Measurements from ENCODE around the gene GDE1. TPM values are rescaled to one million over a fixed set of nuclear protein-coding genes. Genes with fewer than 3 reads are reported as not detected.

Gene GDE1
- total and polyA plus RNA-seq, 5 donors from 2014 or later, result 22.8 to 43.6 (median 40.2) TPM

DNA sequence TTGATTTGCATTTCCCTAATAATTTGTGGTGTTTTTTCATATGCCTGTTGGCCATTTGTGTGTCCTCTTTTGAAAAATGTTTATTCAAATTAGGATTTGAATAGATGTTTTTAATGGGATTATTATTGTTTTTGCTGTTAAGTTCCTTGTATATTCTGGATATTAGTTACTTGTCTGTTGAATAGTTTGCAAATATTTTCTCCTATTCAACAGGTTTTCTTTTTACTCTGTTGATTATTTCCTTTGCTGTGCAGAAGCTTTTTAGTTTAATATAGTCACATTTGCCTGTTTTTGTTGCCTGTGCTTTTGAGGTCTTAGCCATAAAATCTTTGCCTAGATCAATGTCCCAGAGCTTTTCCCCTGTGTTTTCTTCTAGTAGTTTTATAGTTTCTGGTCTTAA lies 9.6 kb downstream of the GDE1 start:
- Histone ChIP-seq H3K36me3 (ENCODE audit: control insufficient read depth, insufficient read depth, low read length) (peaks cover 38% of the 10 kb centered on the region), H3K27me3 (ENCODE audit: control insufficient read depth, insufficient read depth, low read length) (no peaks in the 10 kb centered on the region), H3K4me3 (ENCODE audit: low read depth, low read length) (no peak overlapping the region), H3K27ac (ENCODE audit: insufficient read depth, low read length, poor library complexity, severe bottlenecking) (no peak overlapping the region), H3K9me3 (ENCODE audit: control insufficient read depth in 2 of 2, low read length in 2 of 2) (no peaks in the 10 kb centered on the region), H3K4me1 (ENCODE audit: control insufficient read depth, insufficient read depth, low read length, poor library complexity, severe bottlenecking) (no peaks in the 10 kb centered on the region)
- ATAC-seq (ENCODE audit: low read depth in 2 of 2) (no peak), DNase-seq (no peak)
- Mint-ChIP-seq H3K36me3 (peaks cover 34% of the 10 kb centered on the region), H3K9me3 (no peaks in the 10 kb centered on the region), H3K4me3 (no peak overlapping the region), H3K27me3 (no peaks in the 10 kb centered on the region), H3K4me1 (peaks cover 17 to 32% (median 28%) of the 10 kb centered on the region in 4 donors), H3K27ac (peak overlapping the region in 1 of 3 donors; percentile 42)

DNA sequence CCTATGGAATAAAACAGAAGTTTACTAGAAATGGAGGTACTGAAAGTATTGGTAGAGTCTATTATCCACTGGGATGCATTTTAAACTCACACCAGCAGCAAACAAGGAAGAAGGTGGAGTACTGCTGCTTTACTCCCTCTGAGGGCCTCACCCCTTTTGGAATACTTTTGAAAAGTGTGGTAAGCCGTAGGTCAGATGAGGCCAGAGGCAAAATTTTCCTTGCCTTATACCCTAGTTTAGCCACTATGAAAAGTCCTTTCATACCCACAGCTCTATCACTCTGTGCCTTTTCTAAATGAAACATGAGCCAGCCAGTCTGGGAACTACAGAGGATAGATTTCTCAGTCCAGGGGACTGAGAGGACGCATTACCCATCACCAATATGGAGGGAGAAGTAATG lies 14.0 kb downstream of the GDE1 start:
- Histone ChIP-seq H3K4me3 (ENCODE audit: low read depth, low read length) (no peak overlapping the region), H3K36me3 (ENCODE audit: control insufficient read depth, insufficient read depth, low read length) (peaks cover 58% of the 10 kb centered on the region), H3K27me3 (ENCODE audit: control insufficient read depth, insufficient read depth, low read length) (no peaks in the 10 kb centered on the region), H3K27ac (ENCODE audit: insufficient read depth, low read length, poor library complexity, severe bottlenecking) (no peak overlapping the region), H3K9me3 (ENCODE audit: control insufficient read depth in 2 of 2, low read length in 2 of 2) (no peaks in the 10 kb centered on the region), H3K4me1 (ENCODE audit: control insufficient read depth, insufficient read depth, low read length, poor library complexity, severe bottlenecking) (no peaks in the 10 kb centered on the region)
- Mint-ChIP-seq H3K4me1 (peaks cover 0 to 7% (median 5%) of the 10 kb centered on the region in 4 donors), H3K9me3 (no peaks in the 10 kb centered on the region), H3K4me3 (no peak overlapping the region), H3K27ac (no peak overlapping the region), H3K36me3 (peaks cover 35% of the 10 kb centered on the region), H3K27me3 (no peaks in the 10 kb centered on the region)
- DNase-seq, result no peak
- no peak for ATAC-seq (ENCODE audit: low read depth in 2 of 2)

DNA sequence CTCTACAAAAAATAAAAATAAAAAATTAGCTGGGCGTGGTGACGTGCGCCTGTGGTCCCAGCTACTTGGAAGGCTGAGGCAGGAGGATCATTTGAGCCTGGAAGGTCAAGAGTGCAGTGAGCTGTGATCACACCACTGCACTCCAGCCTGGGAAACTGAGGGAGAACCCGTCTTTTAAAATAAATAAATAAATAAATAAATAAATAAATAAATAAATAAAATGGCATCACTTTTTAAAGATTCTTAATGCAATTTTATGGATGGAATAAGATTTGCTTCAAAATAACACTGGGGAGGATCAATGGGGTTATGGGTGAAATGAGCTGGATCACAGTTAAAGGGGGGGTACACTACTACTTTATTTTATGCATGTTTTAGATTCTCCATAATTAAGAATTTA lies 14.9 kb downstream of the GDE1 start:
- Histone ChIP-seq H3K4me3 (ENCODE audit: low read depth, low read length) (no peak overlapping the region), H3K4me1 (ENCODE audit: control insufficient read depth, insufficient read depth, low read length, poor library complexity, severe bottlenecking) (no peaks in the 10 kb centered on the region), H3K27me3 (ENCODE audit: control insufficient read depth, insufficient read depth, low read length) (no peaks in the 10 kb centered on the region), H3K36me3 (ENCODE audit: control insufficient read depth, insufficient read depth, low read length) (peaks cover 67% of the 10 kb centered on the region), H3K9me3 (ENCODE audit: control insufficient read depth in 2 of 2, low read length in 2 of 2) (no peaks in the 10 kb centered on the region), H3K27ac (ENCODE audit: insufficient read depth, low read length, poor library complexity, severe bottlenecking) (no peak overlapping the region)
- no peak overlapping the region for H3K27ac Mint-ChIP-seq
- H3K4me1 Mint-ChIP-seq, result peaks cover 0 to 3% (median 0%) of the 10 kb centered on the region in 4 donors
- H3K27me3 Mint-ChIP-seq, result no peaks in the 10 kb centered on the region
- no peaks in the 10 kb centered on the region for H3K9me3 Mint-ChIP-seq
- H3K4me3 Mint-ChIP-seq, result no peak overlapping the region
- no peak for ATAC-seq (ENCODE audit: low read depth in 2 of 2)
- no peak for DNase-seq
- peaks cover 33% of the 10 kb centered on the region for H3K36me3 Mint-ChIP-seq

- no peaks in the 10 kb centered on the region for H3K4me1 ChIP-seq (ENCODE audit: control insufficient read depth, insufficient read depth, low read length, poor library complexity, severe bottlenecking)
- Mint-ChIP-seq H3K36me3 (peaks cover 36% of the 10 kb centered on the region), H3K27me3 (no peaks in the 10 kb centered on the region), H3K9me3 (no peaks in the 10 kb centered on the region), H3K4me3 (no peak overlapping the region), H3K27ac (no peak overlapping the region), H3K4me1 (peaks cover 0 to 2% (median 0%) of the 10 kb centered on the region in 4 donors)
- no peak for DNase-seq
- no peak for ATAC-seq (ENCODE audit: low read depth in 2 of 2)
- H3K9me3 ChIP-seq (ENCODE audit: control insufficient read depth in 2 of 2, low read length in 2 of 2), result no peaks in the 10 kb centered on the region
- peaks cover 74% of the 10 kb centered on the region for H3K36me3 ChIP-seq (ENCODE audit: control insufficient read depth, insufficient read depth, low read length)
- no peaks in the 10 kb centered on the region for H3K27me3 ChIP-seq (ENCODE audit: control insufficient read depth, insufficient read depth, low read length)
- H3K4me3 ChIP-seq (ENCODE audit: low read depth, low read length), result no peak overlapping the region
- H3K27ac ChIP-seq (ENCODE audit: insufficient read depth, low read length, poor library complexity, severe bottlenecking), result no peak overlapping the region
These were observed 16.1 kb downstream of the GDE1 start for GRCh38 chr16:19505600-19506303.

- Mint-ChIP-seq H3K4me1 (peaks cover 0 to 2% (median 0%) of the 10 kb centered on the region in 4 donors), H3K36me3 (peaks cover 43% of the 10 kb centered on the region), H3K9me3 (no peaks in the 10 kb centered on the region), H3K4me3 (no peak overlapping the region), H3K27me3 (no peaks in the 10 kb centered on the region), H3K27ac (no peak overlapping the region)
- no peak overlapping the region for H3K4me3 ChIP-seq (ENCODE audit: low read depth, low read length)
- H3K27me3 ChIP-seq (ENCODE audit: control insufficient read depth, insufficient read depth, low read length), result no peaks in the 10 kb centered on the region
- no peaks in the 10 kb centered on the region for H3K9me3 ChIP-seq (ENCODE audit: control insufficient read depth in 2 of 2, low read length in 2 of 2)
- ATAC-seq (ENCODE audit: low read depth in 2 of 2) (no peak), DNase-seq (no peak)
- peaks cover 74% of the 10 kb centered on the region for H3K36me3 ChIP-seq (ENCODE audit: control insufficient read depth, insufficient read depth, low read length)
- H3K4me1 ChIP-seq (ENCODE audit: control insufficient read depth, insufficient read depth, low read length, poor library complexity, severe bottlenecking), result no peaks in the 10 kb centered on the region
- H3K27ac ChIP-seq (ENCODE audit: insufficient read depth, low read length, poor library complexity, severe bottlenecking), result no peak overlapping the region
These were observed 18.3 kb downstream of the GDE1 start for GRCh38 chr16:19503461-19504075.

DNA sequence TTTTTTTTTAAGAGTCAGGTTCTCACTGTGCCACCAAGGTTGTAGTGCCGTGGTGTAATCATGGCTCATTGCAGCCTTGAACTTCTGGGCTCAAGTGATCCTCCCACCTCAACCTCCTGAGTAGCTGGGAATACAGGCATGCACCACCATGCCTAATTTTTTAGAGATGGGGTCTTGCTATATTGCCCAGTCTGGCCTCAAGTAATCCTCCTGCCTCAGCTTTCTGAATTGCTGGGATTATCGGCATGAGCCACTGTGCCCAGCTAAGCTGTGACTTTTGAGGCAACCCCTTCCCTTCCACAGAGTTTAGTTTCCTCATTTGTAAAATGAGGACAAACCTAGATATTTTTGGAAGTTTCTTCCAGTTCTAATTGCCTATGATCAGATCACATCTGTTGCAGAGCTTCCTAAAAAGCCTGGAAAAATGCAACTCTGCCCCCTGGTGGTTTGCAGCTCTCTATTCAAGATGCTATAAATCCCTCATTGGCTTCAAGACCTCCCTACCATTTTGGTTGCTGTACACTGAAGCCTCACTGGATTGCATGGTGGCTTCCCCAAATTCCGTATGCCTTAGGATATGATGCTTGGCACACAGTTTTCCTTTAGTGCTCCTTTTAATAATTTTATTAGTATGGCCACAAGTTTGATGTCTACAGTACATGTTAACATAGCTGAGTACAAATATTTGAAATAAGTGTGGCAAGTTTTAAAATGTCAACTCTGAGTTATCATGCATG lies 19.3 kb downstream of the GDE1 start:
- DNase-seq (peak; percentile 32 to 74 (median 46)), ATAC-seq (ENCODE audit: low read depth in 2 of 2) (no peak)
- Mint-ChIP-seq H3K4me3 (no peak overlapping the region), H3K9me3 (no peaks in the 10 kb centered on the region), H3K27me3 (no peaks in the 10 kb centered on the region), H3K36me3 (peaks cover 46% of the 10 kb centered on the region), H3K4me1 (peaks cover 0 to 5% (median under 1%) of the 10 kb centered on the region in 4 donors), H3K27ac (no peak overlapping the region)
- no peaks in the 10 kb centered on the region for H3K27me3 ChIP-seq (ENCODE audit: control insufficient read depth, insufficient read depth, low read length)
- H3K27ac ChIP-seq (ENCODE audit: insufficient read depth, low read length, poor library complexity, severe bottlenecking), result no peak overlapping the region
- peaks cover 70% of the 10 kb centered on the region for H3K36me3 ChIP-seq (ENCODE audit: control insufficient read depth, insufficient read depth, low read length)
- no peaks in the 10 kb centered on the region for H3K9me3 ChIP-seq (ENCODE audit: control insufficient read depth in 2 of 2, low read length in 2 of 2)
- H3K4me3 ChIP-seq (ENCODE audit: low read depth, low read length), result no peak overlapping the region
- H3K4me1 ChIP-seq (ENCODE audit: control insufficient read depth, insufficient read depth, low read length, poor library complexity, severe bottlenecking), result no peaks in the 10 kb centered on the region

DNA sequence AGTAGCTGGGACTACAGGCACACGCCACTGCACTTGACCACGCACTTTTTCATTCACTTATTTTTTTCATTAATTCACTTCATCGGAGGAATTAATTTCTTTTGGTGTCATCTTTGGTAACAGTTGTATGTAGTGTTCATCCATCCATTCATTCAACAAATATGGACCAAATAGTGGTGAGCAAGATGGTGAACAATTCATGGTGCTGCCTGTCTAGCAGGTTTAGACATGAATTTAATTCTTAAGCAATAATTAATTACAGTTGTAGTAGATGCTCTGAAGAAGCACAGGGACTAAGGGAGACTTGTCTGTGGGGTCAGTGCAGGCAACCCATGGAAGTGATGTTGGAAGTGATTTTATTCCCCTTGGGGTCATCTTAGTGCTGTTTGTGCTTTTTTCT lies 22.4 kb downstream of the GDE1 start:
- Mint-ChIP-seq H3K9me3 (no peaks in the 10 kb centered on the region), H3K36me3 (peaks cover 27% of the 10 kb centered on the region), H3K27ac (peak overlapping the region in 2 of 3 donors; percentile 10 to 47), H3K4me3 (no peak overlapping the region), H3K4me1 (peaks cover 0 to 7% (median under 1%) of the 10 kb centered on the region in 4 donors), H3K27me3 (no peaks in the 10 kb centered on the region)
- no peaks in the 10 kb centered on the region for H3K27me3 ChIP-seq (ENCODE audit: control insufficient read depth, insufficient read depth, low read length)
- no peak overlapping the region for H3K4me3 ChIP-seq (ENCODE audit: low read depth, low read length)
- H3K27ac ChIP-seq (ENCODE audit: insufficient read depth, low read length, poor library complexity, severe bottlenecking), result no peak overlapping the region
- H3K4me1 ChIP-seq (ENCODE audit: control insufficient read depth, insufficient read depth, low read length, poor library complexity, severe bottlenecking), result no peaks in the 10 kb centered on the region
- peaks cover 43% of the 10 kb centered on the region for H3K36me3 ChIP-seq (ENCODE audit: control insufficient read depth, insufficient read depth, low read length)
- DNase-seq (no peak), ATAC-seq (ENCODE audit: low read depth in 2 of 2) (no peak)
- no peaks in the 10 kb centered on the region for H3K9me3 ChIP-seq (ENCODE audit: control insufficient read depth in 2 of 2, low read length in 2 of 2)
